ENCODE data around the gene LRRTM4. TPM values are rescaled to one million over a fixed set of nuclear protein-coding genes. Genes with fewer than 3 reads are reported as not detected.
A peak's percentile ranks its signal among the peaks of the same experiment; 100 is the strongest.

Gene LRRTM4
- total and polyA plus RNA-seq, 10 of the 15 experiments (the other 5 are each of a cell fraction or from before 2014, with no cell fraction given): 0.01 to 1.0 TPM; not detected in 8

DNA sequence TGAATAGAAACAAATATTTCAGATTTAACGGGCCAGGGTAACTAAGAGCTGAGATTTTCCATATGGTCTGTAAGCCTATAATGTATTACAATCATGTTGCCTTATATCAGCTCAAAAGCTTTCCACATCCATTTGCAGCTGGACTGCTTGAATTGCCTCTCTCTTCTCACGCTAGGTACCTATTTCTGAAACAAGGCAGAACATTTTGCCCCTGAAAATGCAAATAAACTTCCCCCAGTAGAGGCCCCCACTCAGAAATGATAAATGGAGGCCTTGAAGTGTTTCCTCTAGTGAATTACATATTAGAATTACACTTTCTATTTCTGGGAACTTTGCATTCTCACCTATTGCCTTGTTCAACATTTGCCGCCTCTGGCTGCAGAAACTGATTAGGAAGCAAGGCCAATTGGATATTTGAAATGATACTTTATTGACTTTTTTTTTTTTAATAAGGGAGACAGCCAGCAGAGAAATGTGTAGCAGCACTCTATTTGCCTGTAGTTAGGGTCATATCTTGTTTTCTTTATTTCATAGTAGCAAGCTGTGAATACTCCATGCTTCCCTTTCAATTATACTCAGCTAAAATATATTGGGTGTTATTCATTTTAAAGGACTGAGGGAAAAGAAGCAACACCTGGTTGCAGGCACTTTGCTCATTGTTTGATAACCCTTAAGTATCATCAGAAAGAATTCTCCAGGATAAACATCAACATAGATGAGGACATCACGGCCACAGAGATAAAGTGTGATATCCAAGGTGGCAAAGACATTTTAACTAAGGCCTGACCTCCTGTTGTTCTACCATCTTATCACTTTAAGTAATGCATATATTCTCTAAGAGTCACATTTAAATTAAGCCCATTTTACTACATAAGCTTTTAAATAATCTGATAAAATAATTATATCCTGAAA is 505.5 kb downstream of the LRRTM4 start:
- H4K20me1 ChIP-seq (ENCODE audit: control insufficient read depth, insufficient read depth): no peaks in the 10 kb centered on the region
- H3K27me3 ChIP-seq (replicated peaks in 1 of 2; ENCODE audit: control insufficient read depth in 2 of 2, insufficient read depth in 2 of 2, low read length in 1 of 2): no peaks in the 10 kb centered on the region
- no peak overlapping the region for H3K4me3 ChIP-seq
- FAIRE-seq (no peak), ATAC-seq (peak; percentile 36), DNase-seq (ENCODE audit: low read depth, low spot score) (no peak)
- ChIA-PET POLR2A (no interaction called here), RAD21 (ENCODE audit: unreplicated experiment) (no interaction called here), CTCF (interaction anchor here (0.5 kb wide), 2 partner anchors 9 to 102 kb away, joined by 3 read pairs; no protein-coding TSS in a partner anchor), SMC1A (ENCODE audit: uncharacterized antibody, unreplicated experiment) (interaction anchor here (0.6 to 1.1 kb wide), 2 partner anchors 8 to 9 kb away, joined by 3 to 4 read pairs; no protein-coding TSS in a partner anchor)
- in situ Hi-C loops (cut with MboI) (no loop called here), intact Hi-C loops (cut with micrococcal nuclease; ENCODE audit: unreplicated experiment) (no loop called here)
- H3K9me3 ChIP-seq (replicated peaks; ENCODE audit: control insufficient read depth, insufficient read depth, low read length): no peaks in the 10 kb centered on the region
- H3K79me2 ChIP-seq (ENCODE audit: control insufficient read depth, insufficient read depth, low read length): no peaks in the 10 kb centered on the region
- no TSS peak for BruUV-seq (replicated peaks)
- H3K36me3 ChIP-seq (ENCODE audit: control insufficient read depth in 2 of 2, insufficient read depth in 2 of 2, low read length in 1 of 2): no peaks in the 10 kb centered on the region
- H2AFZ ChIP-seq (ENCODE audit: control insufficient read depth, low read depth, low read length): no peak overlapping the region
- H3K4me1 ChIP-seq (ENCODE audit: control insufficient read depth, insufficient read depth, low read length): no peaks in the 10 kb centered on the region
- no peak for TF ChIP-seq SRF (IDR thresholded peaks at IDR 0.05; ENCODE audit: low read depth in 2 of 2, low read length in 2 of 2)
- TF ChIP-seq TBL1XR1 (IDR thresholded peaks at IDR 0.05; ENCODE audit: low read depth, low read length): no peak
- no peak for TF ChIP-seq ATF7 (IDR thresholded peaks at IDR 0.05; ENCODE audit: low read depth)
- TF ChIP-seq ZSCAN29 (IDR thresholded peaks at IDR 0.05): no peak
- TF ChIP-seq ZNF274 (IDR thresholded peaks at IDR 0.05; ENCODE audit: insufficient read depth, insufficient read length): no peak
- TF ChIP-seq SUPT20H (IDR thresholded peaks at IDR 0.05; ENCODE audit: borderline replicate concordance, control insufficient read depth, low read depth, low read length): no peak
- TF ChIP-seq POU2F2 (IDR thresholded peaks at IDR 0.05; ENCODE audit: borderline replicate concordance, low read depth, low read length): no peak
- TF ChIP-seq, protein P1, sequence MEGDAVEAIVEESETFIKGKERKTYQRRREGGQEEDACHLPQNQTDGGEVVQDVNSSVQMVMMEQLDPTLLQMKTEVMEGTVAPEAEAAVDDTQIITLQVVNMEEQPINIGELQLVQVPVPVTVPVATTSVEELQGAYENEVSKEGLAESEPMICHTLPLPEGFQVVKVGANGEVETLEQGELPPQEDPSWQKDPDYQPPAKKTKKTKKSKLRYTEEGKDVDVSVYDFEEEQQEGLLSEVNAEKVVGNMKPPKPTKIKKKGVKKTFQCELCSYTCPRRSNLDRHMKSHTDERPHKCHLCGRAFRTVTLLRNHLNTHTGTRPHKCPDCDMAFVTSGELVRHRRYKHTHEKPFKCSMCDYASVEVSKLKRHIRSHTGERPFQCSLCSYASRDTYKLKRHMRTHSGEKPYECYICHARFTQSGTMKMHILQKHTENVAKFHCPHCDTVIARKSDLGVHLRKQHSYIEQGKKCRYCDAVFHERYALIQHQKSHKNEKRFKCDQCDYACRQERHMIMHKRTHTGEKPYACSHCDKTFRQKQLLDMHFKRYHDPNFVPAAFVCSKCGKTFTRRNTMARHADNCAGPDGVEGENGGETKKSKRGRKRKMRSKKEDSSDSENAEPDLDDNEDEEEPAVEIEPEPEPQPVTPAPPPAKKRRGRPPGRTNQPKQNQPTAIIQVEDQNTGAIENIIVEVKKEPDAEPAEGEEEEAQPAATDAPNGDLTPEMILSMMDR (IDR thresholded peaks at IDR 0.05 in 2 of 3, conservative IDR thresholded peaks at IDR 0.05 in 1 of 3; ENCODE audit: control insufficient read depth in 2 of 3, extremely low read depth in 1 of 3, insufficient read depth in 1 of 3, low read depth in 3 of 3, low read length in 3 of 3): no peak
- no peak for TF ChIP-seq MYB (IDR thresholded peaks at IDR 0.05; ENCODE audit: borderline replicate concordance, low read depth, low read length)
- TF ChIP-seq ZBED1 (IDR thresholded peaks at IDR 0.05; ENCODE audit: borderline replicate concordance): no peak
- no peak for TF ChIP-seq SUZ12 (IDR thresholded peaks at IDR 0.05; ENCODE audit: unreplicated experiment)
- no peak for TF ChIP-seq CHD1 (IDR thresholded peaks at IDR 0.05; ENCODE audit: low read depth, low read length)
- TF ChIP-seq SP1 (IDR thresholded peaks at IDR 0.05; ENCODE audit: low read depth, low read length): no peak
- TF ChIP-seq EED (IDR thresholded peaks at IDR 0.05; ENCODE audit: low read depth): no peak
- TF ChIP-seq, protein P2, sequence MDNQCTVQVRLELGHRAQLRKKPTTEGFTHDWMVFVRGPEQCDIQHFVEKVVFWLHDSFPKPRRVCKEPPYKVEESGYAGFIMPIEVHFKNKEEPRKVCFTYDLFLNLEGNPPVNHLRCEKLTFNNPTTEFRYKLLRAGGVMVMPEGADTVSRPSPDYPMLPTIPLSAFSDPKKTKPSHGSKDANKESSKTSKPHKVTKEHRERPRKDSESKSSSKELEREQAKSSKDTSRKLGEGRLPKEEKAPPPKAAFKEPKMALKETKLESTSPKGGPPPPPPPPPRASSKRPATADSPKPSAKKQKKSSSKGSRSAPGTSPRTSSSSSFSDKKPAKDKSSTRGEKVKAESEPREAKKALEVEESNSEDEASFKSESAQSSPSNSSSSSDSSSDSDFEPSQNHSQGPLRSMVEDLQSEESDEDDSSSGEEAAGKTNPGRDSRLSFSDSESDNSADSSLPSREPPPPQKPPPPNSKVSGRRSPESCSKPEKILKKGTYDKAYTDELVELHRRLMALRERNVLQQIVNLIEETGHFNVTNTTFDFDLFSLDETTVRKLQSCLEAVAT (IDR thresholded peaks at IDR 0.05): no peak
- TF ChIP-seq CHD2 (IDR thresholded peaks at IDR 0.05; ENCODE audit: borderline replicate concordance, low read depth, low read length): no peak
- TF ChIP-seq EZH2 (IDR thresholded peaks at IDR 0.05; ENCODE audit: borderline replicate concordance, control insufficient read depth, low read depth, low read length): no peak
- TF ChIP-seq, protein P3, sequence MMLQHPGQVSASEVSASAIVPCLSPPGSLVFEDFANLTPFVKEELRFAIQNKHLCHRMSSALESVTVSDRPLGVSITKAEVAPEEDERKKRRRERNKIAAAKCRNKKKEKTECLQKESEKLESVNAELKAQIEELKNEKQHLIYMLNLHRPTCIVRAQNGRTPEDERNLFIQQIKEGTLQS (IDR thresholded peaks at IDR 0.05; ENCODE audit: borderline replicate concordance, extremely low read depth, low read depth, low read length): no peak
- no peak overlapping the region for H3K9ac ChIP-seq (ENCODE audit: control insufficient read depth, insufficient read depth, low read length)
- 23% methylated on average over 4 of the region's 4 CpGs for WGBS (ENCODE audit: insufficient coverage, insufficient replicate concordance, low lambda C conversion rate, missing lambda C conversion rate)
- no peak overlapping the region for H3K27ac ChIP-seq (ENCODE audit: control insufficient read depth, insufficient read depth)
- H3K4me2 ChIP-seq (ENCODE audit: control insufficient read depth, insufficient read depth): no peak overlapping the region

All from GM12878 (cell line).